HuH-7 (cell line): ENCODE measurements around the gene RNF212.
"Not testable (repeated sequence)": the region's sequence is repeated elsewhere in the genome, so short reads cannot be mapped to it uniquely, and the experiment has no call there.

Experiments
- DNase-seq: peaks from one replicate; pipeline ENCODE4 v3.0.0; 2011; ENCODE audit warnings: low spot score

RNF212 gene

DNA sequence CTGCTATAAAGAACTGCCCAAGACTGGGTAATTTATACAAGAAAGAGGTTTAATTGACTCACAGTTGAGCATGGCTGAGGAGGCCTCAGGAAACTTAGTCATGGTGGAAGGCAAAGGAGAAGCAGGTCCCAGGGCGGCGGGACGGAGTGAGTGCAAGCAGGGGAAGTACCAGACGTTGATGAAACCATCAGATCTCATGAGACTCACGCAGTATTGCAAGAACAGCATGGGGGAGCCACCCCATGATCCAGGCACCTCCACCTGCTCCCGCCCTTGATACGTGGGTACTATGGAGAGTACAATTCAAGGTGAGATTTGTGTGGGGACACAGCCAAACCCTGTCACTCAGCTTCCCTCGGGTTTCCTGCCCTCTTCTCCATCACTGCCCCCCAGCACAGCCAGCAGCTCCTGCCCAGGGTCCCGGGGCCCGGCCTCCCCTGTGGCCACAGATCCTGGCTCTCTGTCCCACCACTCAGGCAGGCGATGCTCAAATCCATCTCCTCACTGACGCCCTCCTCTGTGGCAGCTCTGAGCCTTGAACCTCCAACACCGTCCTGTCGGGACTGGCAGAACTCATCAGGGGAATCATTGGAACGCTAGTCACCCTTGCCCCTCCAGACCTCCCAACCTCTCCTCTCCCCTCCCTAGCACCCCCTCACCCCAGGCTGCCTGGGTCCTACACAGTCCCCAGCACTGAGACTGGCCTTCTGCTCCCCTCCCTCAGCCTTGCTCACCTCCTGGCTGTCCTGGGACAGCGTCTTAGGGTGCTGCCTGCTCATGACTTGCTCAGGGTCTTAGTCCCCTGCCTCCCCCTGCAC is 64.4 kb downstream of the RNF212 start:
- DNase-seq: no peak

GRCh38 chr4:1047976-1048772 is 65.2 kb downstream of the RNF212 start:
- DNase-seq: no peak

DNA sequence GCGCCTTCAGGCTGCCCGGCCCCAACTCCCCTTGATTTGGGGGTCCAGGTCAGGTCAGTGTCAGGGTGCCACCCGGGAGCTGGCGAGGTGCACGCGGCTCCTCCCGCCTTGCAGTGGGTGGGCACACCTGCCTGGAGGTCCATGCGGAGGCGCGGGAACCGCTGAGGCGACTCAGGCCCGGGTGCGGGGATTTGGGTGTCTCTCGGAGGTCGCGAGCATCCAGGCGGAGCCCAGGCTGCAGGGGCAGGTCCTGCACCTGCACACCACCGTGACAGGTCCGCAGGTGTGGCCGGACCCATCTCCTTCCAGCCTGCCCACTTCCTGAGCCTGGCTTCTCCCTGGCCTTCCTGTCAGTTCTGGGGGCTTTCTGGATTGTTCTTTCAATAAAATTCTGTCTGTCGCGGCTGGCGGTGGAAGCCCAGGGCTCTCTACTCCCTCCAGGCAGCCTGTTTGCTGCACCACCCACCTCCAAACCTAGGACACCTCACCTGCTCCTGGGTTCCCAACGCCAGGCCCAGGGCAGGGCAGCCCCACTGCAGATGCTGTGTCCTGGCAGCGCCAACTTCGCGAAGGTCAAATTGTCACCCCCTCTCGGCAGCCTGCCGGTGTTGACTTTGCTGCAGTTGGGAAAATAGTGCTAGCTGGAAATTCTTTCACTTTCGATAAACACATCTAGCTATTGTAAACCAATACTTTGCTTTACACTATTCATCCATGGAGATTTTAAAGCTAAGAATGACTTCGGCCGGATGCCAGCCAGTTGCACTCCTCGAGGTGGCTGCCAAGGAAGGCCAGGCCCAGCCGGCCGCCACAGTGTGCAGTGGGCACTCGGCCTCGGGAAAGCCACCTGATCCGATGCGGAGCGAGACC is 66.0 kb downstream of the RNF212 start:
- no peak for DNase-seq

DNA sequence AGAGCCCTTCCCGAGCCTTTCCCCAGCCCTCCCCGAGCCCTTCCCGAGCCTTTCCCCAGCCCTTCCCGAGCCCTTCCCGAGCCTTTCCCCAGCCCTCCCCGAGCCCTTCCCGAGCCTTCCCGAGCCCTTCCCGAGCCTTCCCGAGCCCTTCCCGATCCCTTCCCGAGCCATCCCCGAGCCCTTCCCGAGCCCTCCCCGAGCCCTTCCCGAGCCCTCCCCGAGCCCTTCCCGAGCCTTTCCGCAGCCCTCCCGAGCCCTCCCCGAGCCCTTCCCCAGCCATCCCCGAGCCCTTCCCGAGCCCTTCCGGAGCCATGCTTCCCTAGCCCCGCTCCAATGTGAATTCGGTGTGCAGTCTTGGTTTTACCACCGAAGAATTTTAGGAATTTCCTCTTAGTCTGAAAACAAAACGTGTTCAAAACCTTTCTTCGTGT is 66.8 kb downstream of the RNF212 start:
- not testable (repeated sequence) for DNase-seq

DNA sequence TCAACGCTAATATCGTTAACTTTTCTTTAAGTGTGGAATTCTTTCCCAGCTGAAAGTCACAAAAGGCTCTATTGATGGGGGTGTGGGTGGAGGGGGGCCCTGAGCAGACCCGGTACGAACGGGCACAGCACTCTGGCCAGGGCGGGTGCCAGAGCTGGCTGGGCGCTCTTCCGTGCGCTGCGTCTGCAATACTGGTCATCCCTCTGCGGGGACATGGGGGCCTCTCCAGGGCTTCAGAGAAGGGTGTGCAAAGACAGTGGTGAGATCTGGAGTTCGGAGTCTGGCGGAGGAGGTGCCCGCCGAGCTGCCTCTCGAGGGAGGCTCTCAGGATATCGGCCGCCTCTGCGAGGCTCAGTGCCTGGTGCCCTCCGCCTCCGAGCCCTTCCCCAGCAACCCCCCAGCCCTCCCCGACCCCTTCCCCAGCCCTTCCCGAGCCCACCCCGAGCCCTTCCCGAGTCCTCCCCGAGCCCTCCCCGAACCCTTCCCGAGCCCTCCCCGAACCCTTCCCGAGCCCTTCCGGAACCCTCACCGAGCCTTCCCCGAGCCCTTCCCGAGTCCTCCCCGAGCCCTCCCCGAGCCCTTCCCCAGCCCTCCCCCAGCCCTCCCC is 67.7 kb downstream of the RNF212 start:
- no peak for DNase-seq

GRCh38 chr4:1045193-1045594 is 68.2 kb downstream of the RNF212 start:
- DNase-seq: no peak

GRCh38 chr4:1044469-1045192 is 68.7 kb downstream of the RNF212 start:
- DNase-seq: no peak

DNA sequence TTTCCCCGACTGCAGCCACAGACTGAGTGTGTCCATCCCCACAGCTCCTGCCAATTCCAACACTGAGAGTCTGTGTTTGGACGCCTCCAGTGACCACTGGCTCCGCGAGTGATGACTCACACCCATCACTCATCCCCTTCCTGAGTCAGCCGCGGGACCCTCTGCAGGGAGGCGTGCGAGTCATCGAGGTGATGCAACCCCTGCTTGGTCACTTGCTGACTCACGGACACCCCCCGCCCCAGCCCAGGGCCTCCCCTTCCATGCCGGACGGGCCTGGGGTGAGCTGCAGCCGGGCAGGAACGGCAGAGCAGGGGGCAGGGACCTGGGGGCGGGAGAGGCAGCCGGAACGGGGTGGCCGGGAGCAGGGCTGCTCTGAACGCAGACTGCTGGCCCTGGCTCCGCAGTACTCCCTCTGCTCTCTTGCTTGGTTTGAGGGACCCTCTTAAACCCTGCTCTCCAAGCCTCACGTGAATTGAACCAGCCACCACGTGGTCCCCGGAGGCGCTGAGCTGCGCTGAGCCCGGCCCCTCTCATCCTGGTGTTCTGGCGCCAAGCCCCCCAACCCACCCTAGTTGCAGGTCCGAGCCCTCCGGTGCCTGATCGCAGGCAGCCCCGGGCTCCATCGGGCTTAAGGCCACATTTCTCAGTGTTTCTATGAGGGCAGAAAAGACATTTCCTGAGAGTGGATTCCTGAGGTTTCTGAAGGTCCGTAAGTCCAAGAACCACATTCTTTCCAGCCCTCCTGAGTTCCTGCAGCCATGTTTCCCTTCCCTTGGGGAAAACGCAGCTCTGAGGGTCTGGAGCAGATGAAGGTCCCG is 69.5 kb downstream of the RNF212 start:
- peak; percentile 84 for DNase-seq

DNA sequence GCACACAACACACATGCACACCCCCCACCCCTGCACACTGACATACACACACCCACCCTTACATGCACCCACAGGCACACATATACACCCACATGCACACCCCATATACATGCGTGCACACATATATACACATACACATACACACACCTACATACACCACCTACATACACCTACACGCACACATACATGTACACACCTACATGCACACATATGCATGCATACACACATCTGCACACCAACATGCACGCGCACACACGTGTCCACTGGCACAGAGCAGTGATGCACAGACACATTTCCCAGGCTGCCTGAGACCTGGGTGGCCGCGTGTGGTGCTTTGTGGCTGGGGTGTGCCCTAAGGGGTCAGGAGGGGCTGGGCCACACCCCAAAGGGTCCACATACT is 70.2 kb downstream of the RNF212 start:
- DNase-seq: no peak

GRCh38 chr4:1042352-1043055 is 70.9 kb downstream of the RNF212 start:
- no peak for DNase-seq

- DNase-seq: no peak
Measured at GRCh38 chr4:1041936-1042330, 71.4 kb downstream of the RNF212 start.

DNA sequence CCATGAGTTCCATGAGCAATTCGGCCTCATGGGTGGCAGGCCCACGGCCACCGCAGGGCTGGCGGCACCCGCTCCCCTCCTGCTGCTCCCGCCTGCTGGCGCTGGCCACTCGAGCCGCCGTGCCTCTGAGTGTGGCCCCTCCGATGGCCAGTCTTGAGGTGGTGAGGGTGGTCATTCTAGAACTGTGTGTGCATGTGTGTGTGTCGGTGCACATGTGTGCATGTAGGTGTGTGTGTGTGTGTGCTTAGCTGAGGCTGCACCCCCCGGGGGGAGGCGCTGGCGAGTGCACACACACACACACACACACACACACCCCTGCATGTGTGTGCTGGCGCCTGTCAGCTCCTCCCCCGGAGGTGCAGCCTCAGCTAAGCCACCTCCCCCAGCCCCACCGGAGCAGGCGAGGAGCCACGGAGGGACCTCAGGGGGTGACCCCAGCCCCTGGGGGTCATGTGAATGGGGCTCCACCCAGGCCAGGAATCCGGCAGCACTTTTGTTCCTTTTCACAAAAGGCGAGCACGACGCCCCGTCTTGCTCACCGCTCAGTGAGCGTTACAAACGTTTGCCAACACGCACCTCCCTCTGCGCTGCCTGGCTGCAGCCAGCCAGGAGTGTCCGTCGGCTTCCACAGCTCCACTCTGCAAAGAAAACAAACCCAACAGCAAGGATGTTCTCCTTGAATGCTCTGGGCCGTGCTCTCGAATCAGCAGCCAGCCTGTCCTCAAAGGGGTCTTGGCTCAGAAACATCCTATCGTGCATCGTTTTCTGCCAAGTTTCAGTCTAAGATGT is 72.0 kb downstream of the RNF212 start:
- DNase-seq: no peak

DNA sequence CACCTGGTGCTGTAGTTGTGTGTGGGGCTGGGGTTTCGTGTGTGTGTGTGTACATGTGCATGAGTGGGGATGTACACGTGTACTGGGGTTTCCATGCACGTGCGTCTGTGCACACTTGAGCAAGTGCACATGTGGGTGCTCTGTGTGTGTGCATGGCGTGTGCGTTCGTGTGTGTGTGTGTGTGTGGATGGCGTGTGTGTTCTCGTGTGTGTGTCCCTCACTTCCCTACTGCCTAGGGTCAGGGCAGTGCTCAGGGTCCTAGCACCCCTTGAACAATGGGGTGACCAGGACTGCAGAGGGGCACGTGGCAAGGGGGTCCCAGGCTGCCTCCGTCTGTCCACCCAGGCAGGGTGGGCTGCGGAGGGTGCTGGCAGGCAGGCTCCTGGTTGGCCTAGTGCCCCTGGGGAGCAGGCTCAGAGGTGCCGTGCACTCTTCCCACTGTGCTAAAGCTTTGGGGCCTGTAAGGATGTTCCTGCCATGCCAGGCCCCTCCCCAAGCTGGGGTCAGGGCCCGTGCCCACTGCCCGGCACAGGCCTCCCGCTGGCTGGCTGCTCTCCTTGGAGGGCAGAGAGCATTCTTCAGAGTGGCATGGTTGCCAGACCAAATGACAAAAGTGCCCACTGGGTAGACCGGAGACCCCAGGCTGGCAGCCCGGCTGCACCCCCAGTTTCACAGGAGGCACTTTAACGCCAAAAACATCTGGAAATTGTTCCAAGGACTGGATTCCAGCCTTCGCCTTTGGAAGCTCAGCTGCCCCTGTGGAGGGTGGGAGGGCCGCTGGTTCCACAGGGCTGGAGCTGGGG is 72.8 kb downstream of the RNF212 start:
- no peak for DNase-seq

DNA sequence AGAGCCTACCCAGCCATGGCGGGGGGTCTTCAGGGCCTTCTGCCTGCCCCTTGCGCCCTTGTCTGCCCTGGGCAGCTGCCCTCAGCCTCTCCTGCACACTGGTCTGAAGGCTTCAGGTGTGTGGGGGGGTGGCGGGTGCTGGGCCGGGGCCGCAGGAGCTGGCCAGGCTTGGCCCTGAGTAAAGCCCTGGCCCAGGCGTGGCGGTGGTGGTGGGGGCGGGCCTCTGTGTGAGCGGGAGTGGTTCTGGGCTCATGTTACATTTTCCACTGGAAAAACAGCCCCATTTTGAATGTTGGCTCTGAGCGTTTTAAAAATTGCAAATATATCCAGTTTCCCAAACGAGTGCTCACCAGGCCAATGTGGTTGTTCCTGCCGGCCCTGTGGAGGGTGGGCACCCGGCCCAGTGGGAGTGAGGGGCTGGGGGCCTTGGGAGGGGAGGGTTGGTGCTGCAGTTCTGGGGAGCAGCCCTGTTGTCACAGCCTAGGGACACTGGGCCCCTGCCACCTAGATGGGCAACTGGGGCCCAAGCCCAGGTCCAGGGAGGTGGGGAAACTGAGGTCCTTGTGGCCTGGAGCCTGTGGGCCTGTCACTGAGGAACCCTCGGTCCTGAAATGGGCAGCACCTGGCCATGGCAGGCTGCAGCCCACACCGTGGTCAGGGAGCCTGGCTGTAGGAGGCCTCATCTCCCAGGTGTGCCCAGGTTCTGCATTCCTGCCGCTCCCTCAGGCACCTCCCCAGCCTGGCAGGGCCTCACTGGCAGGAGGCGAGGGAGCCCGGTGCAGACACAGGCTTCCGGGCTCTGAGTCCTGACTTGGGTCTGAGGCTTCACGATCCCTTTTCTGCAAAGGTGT is 73.6 kb downstream of the RNF212 start:
- no peak for DNase-seq

- DNase-seq: no peak
Measured at GRCh38 chr4:1038948-1039492, 74.3 kb downstream of the RNF212 start.

DNA sequence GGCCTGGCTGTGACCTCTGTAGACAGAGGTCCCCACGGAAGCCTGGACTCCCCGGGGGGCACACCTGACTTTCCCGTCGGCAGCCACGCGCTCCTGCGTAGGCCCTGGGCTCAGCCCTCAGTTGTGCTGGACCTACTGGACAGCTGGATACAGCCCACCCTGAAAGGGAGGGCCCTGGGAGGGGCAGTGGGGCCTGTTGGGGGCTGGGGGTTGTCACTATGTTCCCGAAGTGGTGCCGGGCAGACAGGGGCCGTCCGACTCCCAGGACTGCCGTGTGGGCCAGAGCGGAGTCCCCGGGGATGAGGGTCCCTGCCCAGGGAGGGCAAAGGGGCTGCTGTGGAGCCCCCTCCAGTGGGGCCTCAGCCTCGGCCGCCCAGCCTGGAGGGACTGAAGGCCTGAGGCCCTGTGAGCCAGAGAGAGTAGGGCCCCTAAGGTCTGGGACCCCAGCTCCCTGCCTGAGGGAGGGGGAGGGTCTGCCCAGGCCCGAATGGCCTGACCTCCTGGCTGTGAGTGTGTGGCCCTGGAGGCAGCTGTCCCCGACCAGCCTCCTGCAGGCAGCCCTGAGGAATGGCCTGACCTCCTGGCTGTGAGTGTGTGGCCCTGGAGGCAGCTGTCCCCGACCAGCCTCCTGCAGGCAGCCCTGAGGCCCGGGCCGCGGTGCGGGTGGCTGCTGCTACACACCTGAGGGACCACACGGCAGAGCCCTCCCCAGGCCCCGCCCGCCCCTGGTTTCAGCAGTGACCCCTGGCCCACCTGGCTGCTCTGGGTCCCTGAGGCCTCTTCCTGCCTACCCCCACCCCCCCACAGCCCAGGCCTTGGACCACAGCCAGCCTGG is 76.2 kb downstream of the RNF212 start:
- no peak for DNase-seq
